ENCODE measurements around the gene PCDHB14.
"Not testable (repeated sequence)": the region's sequence is repeated elsewhere in the genome, so short reads cannot be mapped to it uniquely, and the experiment has no call there.

Gene PCDHB14

DNA sequence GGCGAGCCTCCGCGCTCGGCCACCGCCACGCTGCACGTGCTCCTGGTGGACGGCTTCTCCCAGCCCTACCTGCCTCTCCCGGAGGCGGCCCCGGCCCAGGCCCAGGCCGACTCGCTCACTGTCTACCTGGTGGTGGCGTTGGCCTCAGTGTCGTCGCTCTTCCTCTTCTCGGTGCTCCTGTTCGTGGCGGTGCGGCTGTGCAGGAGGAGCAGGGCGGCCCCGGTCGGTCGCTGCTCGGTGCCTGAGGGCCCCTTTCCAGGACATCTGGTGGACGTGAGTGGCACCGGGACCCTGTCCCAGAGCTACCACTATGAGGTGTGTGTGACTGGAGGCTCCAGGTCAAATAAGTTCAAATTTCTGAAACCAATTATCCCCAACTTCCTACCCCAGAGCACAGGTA, 12.3 kb upstream of the PCDHB14 start:
- not testable (repeated sequence) for DNase-seq

DNA sequence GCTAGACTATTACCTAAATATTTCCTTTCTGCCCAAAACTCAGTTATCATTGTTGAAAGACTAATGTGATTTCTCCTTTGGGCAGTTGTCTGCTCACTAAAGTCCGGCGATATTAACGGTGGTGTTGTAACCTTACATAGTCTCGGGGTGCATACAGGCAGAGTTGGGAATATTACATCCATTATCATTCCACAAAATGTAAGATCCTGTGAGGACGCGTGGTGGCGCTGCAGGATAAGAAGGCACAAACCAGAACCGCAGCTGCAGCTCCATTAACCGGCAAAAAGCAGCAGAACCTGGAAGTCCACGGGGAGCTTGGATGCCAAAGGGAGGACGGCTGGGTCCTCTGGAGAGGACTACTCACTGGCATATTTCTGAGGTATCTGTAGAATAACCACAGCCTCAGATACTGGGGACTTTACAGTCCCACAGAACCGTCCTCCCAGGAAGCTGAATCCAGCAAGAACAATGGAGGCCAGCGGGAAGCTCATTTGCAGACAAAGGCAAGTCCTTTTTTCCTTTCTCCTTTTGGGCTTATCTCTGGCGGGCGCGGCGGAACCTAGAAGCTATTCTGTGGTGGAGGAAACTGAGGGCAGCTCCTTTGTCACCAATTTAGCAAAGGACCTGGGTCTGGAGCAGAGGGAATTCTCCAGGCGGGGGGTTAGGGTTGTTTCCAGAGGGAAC, 9.3 kb upstream of the PCDHB14 start, which contains the start of gene PCDHB13:
PCDHB13 (plus strand) TSS at position 264 of the 684 bp plus-strand sequence; CDS start at position 469, 205 bp downstream.
- peak; percentile 47 for DNase-seq

DNA sequence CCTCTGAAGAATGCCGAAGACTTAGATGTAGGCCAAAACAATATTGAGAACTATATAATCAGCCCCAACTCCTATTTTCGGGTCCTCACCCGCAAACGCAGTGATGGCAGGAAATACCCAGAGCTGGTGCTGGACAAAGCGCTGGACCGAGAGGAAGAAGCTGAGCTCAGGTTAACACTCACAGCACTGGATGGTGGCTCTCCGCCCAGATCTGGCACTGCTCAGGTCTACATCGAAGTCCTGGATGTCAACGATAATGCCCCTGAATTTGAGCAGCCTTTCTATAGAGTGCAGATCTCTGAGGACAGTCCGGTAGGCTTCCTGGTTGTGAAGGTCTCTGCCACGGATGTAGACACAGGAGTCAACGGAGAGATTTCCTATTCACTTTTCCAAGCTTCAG, 8.6 kb upstream of the PCDHB14 start:
- not testable (repeated sequence) for DNase-seq

DNA sequence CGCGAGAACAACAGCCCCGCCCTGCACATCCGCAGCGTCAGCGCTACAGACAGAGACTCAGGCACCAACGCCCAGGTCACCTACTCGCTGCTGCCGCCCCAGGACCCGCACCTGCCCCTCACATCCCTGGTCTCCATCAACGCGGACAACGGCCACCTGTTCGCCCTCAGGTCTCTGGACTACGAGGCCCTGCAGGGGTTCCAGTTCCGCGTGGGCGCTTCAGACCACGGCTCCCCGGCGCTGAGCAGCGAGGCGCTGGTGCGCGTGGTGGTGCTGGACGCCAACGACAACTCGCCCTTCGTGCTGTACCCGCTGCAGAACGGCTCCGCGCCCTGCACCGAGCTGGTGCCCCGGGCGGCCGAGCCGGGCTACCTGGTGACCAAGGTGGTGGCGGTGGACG, 7.6 kb upstream of the PCDHB14 start:
- not testable (repeated sequence) for DNase-seq

DNA sequence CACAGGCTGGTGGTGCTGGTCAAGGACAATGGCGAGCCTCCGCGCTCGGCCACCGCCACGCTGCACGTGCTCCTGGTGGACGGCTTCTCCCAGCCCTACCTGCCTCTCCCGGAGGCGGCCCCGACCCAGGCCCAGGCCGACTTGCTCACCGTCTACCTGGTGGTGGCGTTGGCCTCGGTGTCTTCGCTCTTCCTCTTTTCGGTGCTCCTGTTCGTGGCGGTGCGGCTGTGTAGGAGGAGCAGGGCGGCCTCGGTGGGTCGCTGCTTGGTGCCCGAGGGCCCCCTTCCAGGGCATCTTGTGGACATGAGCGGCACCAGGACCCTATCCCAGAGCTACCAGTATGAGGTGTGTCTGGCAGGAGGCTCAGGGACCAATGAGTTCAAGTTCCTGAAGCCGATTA, 7.1 kb upstream of the PCDHB14 start:
- DNase-seq: not testable (repeated sequence)

DNA sequence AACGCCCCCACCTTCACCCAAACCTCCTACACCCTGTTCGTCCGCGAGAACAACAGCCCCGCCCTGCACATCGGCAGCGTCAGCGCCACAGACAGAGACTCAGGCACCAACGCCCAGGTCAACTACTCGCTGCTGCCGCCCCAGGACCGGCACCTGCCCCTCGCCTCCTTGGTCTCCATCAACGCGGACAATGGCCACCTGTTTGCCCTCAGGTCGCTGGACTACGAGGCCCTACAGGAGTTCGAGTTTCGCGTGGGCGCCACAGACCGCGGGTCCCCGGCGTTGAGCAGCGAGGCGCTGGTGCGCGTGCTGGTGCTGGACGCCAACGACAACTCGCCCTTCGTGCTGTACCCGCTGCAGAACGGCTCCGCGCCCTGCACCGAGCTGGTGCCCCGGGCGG, 1.7 kb downstream of the PCDHB14 start:
- DNase-seq: not testable (repeated sequence)

DNA sequence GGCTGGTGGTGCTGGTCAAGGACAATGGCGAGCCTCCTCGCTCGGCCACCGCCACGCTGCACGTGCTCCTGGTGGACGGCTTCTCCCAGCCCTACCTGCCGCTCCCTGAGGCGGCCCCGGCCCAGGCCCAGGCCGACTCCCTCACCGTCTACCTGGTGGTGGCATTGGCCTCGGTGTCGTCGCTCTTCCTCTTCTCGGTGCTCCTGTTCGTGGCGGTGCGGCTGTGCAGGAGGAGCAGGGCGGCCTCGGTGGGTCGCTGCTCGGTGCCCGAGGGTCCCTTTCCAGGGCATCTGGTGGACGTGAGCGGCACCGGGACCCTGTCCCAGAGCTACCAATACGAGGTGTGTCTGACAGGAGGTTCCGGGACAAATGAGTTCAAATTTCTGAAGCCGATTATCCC, 2.3 kb downstream of the PCDHB14 start:
- DNase-seq: not testable (repeated sequence)

DNA sequence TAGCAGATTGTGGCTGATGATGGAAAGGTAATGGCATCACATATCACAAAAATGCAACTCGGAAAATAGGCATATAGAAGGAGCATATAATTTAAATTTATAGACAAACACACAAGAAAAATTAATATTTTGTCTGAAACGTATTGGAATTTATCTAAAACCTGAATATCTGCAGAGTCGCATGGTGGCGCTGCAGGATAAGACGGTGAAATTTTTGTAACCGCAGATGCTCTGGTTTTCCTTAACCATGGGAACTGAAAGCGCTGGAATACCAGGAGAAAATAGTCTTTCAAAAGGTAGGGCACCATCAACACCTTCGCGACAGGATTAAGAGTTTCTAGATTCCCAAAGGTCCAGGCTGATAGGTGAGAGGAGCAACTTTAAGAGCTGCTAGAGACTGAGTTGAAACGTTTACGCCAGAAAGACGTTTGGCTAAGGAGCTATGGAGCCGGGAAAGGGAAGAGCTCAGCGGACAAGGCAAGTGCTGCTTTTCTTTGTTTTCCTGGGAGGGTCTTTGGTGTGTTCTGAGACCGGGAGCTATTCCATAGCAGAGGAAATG, 11.0 kb downstream of the PCDHB14 start:
- peak; percentile 8 for DNase-seq

DNA sequence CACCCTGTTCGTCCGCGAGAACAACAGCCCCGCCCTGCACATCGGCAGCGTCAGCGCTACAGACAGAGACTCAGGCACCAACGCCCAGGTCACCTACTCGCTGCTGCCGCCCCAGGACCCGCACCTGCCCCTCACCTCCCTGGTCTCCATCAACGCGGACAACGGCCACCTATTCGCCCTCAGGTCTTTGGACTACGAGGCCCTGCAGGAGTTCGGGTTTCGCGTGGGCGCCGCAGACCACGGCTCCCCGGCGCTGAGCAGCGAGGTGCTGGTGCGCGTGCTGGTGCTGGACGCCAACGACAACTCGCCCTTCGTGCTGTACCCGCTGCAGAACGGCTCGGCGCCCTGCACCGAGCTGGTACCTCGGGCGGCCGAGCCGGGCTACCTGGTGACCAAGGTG, 12.8 kb downstream of the PCDHB14 start:
- not testable (repeated sequence) for DNase-seq

DNA sequence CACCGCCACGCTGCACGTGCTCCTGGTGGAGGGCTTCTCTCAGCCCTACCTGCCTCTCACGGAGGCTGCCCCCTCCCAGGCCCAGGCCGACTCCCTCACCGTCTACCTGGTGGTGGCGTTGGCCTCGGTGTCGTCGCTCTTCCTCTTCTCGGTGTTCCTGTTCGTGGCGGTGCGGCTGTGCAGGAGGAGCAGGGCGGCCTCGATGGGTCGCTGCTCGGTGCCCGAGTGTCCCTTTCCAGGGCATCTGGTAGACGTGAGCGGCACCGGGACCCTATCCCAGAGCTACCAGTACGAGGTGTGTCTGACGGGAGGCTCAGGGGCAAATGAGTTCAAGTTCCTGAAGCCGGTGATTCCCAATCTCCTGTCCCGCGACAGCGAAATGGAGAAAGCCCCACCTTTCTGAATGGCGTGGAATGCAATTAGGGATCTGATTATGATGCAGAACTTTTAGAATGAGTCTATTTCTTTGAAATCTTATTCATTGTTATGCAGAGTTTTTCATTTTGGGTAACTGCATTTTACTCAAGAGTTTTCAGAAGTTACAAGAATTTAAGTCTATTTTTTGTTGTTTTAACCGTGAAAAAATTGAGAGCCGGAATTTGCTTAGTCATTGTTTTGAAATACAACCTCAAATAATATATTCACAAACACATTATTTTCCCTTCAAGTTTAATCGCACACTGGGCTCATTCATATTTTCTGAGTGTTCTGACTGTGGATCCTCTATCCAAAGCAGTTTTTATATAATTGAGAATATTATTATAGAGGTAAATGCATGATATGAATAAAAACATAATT, 13.6 kb downstream of the PCDHB14 start:
- no peak for DNase-seq

DNA sequence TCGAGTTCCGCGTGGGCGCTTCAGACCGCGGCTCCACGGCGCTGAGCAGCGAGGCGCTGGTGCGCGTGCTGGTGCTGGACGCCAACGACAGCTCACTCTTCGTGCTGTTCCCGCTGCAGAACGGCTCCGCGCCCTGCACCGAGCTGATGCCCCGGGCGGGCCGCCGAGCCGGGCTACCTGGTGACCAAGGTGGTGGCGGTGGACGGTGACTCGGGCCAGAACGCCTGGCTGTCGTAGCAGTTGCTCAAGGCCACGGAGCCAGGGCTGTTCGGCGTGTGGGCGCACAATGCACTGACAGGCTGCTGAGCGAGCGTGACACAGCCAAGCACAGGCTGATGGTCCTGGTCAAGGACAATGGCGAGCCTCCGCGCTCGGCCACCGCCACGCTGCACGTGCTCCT, 18.4 kb downstream of the PCDHB14 start:
- no peak for DNase-seq

DNA sequence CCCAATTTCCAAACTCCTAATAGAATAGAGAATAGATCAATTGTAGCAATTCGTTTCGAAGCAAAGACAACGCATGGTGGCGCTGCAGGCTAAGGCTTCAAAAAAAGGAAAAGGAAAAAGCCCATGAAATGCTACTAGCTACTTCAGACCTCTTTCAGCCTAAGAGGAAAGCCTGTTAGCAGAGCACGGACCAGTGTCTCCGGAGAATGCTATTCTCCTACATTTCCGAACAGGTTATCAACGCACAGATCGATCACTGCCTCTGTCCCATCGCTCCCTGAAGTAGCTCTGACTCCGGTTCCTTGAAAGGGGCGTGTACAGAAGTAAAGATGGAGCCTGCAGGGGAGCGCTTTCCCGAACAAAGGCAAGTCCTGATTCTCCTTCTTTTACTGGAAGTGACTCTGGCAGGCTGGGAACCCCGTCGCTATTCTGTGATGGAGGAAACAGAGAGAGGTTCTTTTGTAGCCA, 22.1 kb downstream of the PCDHB14 start, which contains the start of gene PCDHB15:
PCDHB15 (plus strand) TSS at position 146 of the 468 bp plus-strand sequence; CDS start at position 330, 184 bp downstream.
- peak; percentile 88 for DNase-seq

DNA sequence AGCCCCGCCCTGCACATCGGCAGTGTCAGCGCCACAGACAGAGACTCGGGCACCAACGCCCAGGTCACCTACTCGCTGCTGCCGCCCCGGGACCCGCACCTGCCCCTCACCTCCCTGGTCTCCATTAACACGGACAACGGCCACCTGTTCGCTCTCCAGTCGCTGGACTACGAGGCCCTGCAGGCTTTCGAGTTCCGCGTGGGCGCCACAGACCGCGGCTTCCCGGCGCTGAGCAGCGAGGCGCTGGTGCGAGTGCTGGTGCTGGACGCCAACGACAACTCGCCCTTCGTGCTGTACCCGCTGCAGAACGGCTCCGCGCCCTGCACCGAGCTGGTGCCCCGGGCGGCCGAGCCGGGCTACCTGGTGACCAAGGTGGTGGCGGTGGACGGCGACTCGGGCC, 23.8 kb downstream of the PCDHB14 start:
- not testable (repeated sequence) for DNase-seq

DNA sequence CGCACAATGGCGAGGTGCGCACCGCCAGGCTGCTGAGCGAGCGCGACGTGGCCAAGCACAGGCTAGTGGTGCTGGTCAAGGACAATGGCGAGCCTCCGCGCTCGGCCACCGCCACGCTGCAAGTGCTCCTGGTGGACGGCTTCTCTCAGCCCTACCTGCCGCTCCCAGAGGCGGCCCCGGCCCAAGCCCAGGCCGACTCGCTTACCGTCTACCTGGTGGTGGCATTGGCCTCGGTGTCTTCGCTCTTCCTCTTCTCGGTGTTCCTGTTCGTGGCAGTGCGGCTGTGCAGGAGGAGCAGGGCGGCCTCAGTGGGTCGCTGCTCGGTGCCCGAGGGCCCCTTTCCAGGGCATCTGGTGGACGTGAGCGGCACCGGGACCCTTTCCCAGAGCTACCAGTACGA, 24.3 kb downstream of the PCDHB14 start:
- not testable (repeated sequence) for DNase-seq

DNA sequence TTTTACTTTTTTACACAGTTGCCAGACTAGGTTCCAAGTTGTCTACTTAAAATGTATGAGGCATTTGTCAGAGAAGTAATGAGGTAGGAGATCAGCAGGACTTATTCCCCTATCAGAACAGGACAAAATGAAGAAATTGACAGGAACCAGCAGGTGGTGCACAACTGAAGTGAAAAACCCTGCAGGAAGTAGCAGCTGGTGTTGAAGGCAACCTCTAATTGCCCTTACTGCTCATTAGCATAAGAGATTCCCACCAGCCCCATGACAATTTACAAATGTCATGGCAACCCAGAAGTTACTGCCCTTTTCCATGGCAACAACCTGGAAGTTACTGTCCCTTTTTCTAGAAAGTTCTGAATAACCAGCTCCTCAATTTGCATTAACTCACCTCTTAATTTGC, 27.4 kb downstream of the PCDHB14 start:
- no peak for DNase-seq

DNA sequence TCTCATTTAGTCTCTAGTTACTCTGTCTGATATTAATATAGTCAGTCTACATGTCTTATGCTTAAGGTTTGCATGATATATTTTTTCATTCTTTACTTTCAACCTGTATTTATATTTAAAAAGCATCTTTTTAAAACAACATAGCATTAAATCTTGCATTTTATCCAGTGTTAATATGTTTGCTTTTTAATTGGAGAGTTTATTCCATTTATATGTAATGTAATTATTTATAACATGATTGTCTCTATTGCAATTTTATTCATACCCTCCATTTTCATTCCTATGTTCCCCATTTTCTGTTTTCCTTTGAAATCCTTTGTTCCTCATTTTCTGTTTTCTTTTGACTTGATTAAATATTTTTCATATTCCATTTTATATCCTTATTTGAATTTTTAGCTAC, 35.3 kb downstream of the PCDHB14 start:
- DNase-seq: no peak

DNA sequence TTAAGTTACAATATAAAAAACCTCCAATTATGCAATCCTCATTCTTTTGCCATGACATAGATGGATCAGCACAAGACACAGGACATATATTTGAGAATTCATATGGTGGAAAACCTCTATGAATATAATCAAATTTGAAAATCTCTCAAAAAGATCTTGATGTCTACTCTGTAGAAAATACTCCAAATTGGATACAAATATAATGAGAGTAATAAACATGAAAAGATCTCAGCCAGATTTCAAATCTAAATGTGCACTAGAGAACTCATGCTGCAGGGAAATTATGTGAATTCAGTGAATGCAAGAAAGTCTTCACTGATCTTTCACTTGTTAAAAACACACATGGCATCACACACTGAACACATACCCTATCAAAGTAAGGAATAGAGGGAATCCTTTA, 35.8 kb downstream of the PCDHB14 start:
- no peak for DNase-seq

DNA sequence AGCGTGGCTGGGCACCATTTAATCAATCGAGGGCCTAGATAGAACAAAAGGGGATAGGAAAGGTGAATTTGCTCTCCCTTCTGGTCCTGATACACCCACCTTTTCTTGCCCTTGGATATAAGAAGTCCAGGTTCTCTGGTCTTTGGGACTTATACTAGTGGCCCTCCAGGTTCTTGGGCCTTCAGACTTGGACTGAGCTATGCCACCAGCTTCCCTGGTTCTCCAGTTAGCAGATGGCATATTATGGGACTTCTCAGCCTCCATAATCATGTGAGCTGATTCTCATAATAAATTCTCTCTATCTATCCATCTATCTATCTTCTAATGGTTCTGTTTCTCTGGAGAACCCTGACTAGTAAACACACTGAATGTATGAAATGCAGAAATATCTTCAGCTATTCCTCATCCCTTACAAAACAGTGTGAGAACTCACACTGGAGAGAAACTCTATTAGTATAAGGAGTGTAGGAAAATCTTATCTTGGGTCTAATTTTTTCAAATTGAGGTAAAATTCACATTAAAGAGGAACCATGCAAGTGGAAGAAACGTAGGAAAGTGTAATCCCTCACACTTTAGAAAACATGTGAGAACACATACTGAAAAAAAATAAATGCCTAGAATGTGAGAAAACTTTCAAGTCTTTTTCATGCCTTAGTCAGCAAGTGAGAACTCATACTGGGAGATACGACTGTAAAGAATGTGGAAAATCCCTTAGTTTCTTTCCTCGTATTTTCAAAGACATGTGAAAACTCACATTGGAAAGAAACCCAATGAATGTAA, 37.5 kb downstream of the PCDHB14 start:
- peak; percentile 17 for DNase-seq

DNA sequence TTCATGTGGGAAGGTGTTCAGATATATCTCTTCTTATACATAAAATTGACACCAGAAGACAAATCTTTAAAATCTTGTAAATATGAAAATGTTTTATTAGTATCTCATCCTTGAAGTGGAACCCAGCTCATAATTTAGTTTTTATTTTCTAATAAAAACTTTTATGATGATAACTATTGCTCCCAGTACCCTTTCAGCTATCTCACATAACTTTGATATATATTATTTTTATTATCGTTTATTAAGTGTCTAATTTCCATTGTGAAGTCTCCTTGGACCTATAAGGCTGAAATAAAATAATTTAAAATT, 38.0 kb downstream of the PCDHB14 start:
- DNase-seq: no peak

DNA sequence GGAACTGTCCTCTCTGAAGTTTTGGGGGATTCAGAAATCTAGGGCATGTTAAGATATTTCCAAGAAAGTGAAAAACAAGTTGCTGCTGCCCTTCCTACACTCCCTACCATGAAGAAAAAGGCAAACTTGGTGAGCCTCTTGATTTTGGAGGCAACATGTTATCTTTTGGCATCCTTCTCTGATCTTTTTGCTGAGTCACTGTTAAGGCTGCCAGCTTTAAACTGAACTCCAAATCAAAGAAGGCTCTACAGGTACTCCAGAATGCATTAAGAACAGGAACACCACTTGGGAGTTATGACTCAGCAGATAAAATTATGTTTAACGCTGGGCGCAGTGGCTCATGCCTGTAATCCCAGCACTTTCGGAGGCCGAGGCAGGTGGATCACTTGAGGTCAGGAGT, 46.1 kb downstream of the PCDHB14 start:
- DNase-seq: no peak

DNA sequence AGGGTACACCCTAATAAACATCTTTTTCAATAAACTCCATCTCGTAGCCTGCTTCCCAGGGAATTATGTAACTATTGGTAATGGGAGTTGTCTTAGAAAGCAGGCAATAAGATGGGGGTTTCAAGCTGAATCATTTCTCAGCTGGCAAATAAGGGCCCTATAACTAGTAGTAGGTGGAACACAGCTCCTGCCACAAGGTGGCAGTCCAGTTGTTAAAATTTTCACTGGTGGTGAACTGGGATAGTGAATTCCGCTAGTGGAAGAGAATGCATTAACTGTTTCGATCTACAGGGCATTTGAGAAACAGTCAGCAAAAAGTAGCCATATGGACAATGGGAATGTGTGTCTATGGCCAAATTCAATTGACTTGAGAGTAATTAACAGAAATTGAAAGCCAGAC, 49.8 kb downstream of the PCDHB14 start:
- DNase-seq: peak; percentile 49
